ENCODE data around the gene GFOD2. TPM values are rescaled to one million over a fixed set of nuclear protein-coding genes. Genes with fewer than 3 reads are reported as not detected.

GFOD2 gene
- total and polyA plus RNA-seq, 2 experiments from 2014 or later = 19.3 to 34.3 TPM

- TF ChIP-seq STAT1 (IDR thresholded peaks at IDR 0.05; ENCODE audit: unreplicated experiment) = no peak
- TF ChIP-seq JUNB (IDR thresholded peaks at IDR 0.05; ENCODE audit: unreplicated experiment) = no peak
- TF ChIP-seq, protein P1, sequence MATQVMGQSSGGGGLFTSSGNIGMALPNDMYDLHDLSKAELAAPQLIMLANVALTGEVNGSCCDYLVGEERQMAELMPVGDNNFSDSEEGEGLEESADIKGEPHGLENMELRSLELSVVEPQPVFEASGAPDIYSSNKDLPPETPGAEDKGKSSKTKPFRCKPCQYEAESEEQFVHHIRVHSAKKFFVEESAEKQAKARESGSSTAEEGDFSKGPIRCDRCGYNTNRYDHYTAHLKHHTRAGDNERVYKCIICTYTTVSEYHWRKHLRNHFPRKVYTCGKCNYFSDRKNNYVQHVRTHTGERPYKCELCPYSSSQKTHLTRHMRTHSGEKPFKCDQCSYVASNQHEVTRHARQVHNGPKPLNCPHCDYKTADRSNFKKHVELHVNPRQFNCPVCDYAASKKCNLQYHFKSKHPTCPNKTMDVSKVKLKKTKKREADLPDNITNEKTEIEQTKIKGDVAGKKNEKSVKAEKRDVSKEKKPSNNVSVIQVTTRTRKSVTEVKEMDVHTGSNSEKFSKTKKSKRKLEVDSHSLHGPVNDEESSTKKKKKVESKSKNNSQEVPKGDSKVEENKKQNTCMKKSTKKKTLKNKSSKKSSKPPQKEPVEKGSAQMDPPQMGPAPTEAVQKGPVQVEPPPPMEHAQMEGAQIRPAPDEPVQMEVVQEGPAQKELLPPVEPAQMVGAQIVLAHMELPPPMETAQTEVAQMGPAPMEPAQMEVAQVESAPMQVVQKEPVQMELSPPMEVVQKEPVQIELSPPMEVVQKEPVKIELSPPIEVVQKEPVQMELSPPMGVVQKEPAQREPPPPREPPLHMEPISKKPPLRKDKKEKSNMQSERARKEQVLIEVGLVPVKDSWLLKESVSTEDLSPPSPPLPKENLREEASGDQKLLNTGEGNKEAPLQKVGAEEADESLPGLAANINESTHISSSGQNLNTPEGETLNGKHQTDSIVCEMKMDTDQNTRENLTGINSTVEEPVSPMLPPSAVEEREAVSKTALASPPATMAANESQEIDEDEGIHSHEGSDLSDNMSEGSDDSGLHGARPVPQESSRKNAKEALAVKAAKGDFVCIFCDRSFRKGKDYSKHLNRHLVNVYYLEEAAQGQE (IDR thresholded peaks at IDR 0.05; ENCODE audit: unreplicated experiment) = no peak
- peak; percentile 96 for TF ChIP-seq CREB1 (CRISPR knock-in tag; IDR thresholded peaks at IDR 0.05; ENCODE audit: low read depth)
- TF ChIP-seq POLR2AphosphoS5 (IDR thresholded peaks at IDR 0.05; ENCODE audit: low read depth) = peak; percentile 43
- no peak for TF ChIP-seq ZNF114 (CRISPR knock-in tag; IDR thresholded peaks at IDR 0.05)
- TF ChIP-seq ZNF331 (CRISPR knock-in tag; IDR thresholded peaks at IDR 0.05; ENCODE audit: low read depth) = no peak
- no peak for TF ChIP-seq EZH2phosphoT487 (IDR thresholded peaks at IDR 0.05; ENCODE audit: unreplicated experiment)
These were observed 58.5 kb downstream of the GFOD2 start, which contains the start of gene PARD6A (continued) for GRCh38 chr16:67660564-67661028.

DNA sequence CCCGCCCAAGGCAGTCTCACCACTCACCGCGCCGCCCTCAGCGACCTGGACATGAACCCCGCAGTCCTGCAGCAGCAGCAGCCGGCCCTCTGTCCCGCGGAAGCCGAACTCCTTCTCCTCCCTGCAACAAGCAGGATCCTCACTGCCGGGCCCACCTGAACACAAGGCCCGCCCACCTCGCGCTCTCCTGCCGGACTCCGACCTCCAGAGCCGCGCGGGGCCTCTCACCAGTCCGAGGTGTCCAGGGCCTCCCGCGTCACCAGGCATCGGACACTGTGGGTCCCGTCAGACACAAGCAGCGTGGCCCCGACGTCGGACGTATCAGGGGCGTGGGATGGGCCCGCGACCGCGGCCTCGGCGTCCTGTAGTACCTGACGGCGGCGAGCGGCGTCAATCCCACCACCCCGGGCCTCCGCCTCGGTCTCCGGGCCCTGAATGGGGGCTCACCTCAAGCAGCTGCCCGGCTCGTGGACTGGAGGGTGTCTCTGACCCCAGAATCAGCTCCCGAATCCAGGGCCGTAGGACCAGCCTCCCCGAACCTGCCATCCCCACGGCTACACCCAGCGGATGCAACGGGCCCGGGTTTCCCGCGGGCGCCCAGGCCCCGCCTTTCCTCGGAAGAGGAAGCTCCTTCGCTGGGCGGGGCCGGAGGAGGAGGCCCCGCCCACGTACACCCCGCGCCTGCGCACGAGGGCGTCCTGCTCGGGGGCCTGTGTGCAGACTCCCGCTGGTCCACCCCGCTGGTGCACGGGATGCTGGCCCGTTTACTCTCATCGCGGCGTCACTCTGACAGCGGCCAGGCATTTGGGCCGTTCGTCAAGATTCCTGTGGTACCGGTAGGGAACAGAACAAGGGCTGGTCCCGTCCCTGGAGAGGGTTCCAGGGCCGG, 59.2 kb downstream of the GFOD2 start, which contains the start of gene ACD:
ACD (minus strand) TSS at position 586 of the 889 bp plus-strand sequence; CDS start at position 546, 40 bp downstream.
- peaks cover 14% of the 10 kb centered on the region for H3K4me1 Mint-ChIP-seq
- H3K36me3 Mint-ChIP-seq (ENCODE audit: low read depth) = peaks cover 8% of the 10 kb centered on the region
- H3K79me2 ChIP-seq (replicated peaks; ENCODE audit: insufficient read depth) = no peaks in the 10 kb centered on the region
- H3K4me2 ChIP-seq = peak within 1 kb of the TSS; percentile 99
- H3F3A ChIP-seq (replicated peaks; ENCODE audit: low read depth) = peaks cover 22% of the 10 kb centered on the region
- ATAC-seq = peak; percentile 45
- peak within 1 kb of the TSS; percentile 90 for H3K4me3 Mint-ChIP-seq
- peak within 1 kb of the TSS; percentile 72 for H3K27ac ChIP-seq (ENCODE audit: low read depth)
- no peaks in the 10 kb centered on the region for H3K9me2 ChIP-seq (ENCODE audit: insufficient read depth)
- peak within 1 kb of the TSS; percentile 98 for H3K27ac Mint-ChIP-seq
- peak within 1 kb of the TSS; percentile 99 for H3K4me3 ChIP-seq
- peaks cover 30% of the 10 kb centered on the region for H3K27me3 Mint-ChIP-seq (ENCODE audit: insufficient read depth, low read depth, poor library complexity)
- no peaks in the 10 kb centered on the region for H3K36me3 ChIP-seq (ENCODE audit: insufficient read depth)
- H4K20me1 ChIP-seq (replicated peaks; ENCODE audit: insufficient read depth) = peaks cover 5% of the 10 kb centered on the region; the same call in 1 of the 2 replicates
- H2AFZ ChIP-seq = peak within 1 kb of the TSS; percentile 99
- H3K9me3 Mint-ChIP-seq = no peaks in the 10 kb centered on the region; the same call in 2 of the 3 replicates
- peaks cover 7% of the 10 kb centered on the region; the same call in 1 of the 2 replicates for H3K4me1 ChIP-seq (ENCODE audit: insufficient read depth)
- H3K27me3 ChIP-seq (ENCODE audit: insufficient read depth) = peaks cover under 1% of the 10 kb centered on the region; the same call in 1 of the 2 replicates
- peak; percentile 91 for DNase-seq (ENCODE audit: low spot score)
- TF ChIP-seq ZNF114 (CRISPR knock-in tag; IDR thresholded peaks at IDR 0.05) = no peak
- no peak for TF ChIP-seq ETS1 (IDR thresholded peaks at IDR 0.05)
- 0 out of 2 replicates have a peak, but pooled peaks have one; percentile 12 for TF ChIP-seq CREB1 (CRISPR knock-in tag; IDR thresholded peaks at IDR 0.05; ENCODE audit: low read depth)
- peak; percentile 96 for TF ChIP-seq POLR2AphosphoS5 (IDR thresholded peaks at IDR 0.05; ENCODE audit: low read depth)
- no peak for TF ChIP-seq ZNF462 (CRISPR knock-in tag; IDR thresholded peaks at IDR 0.05)
- TF ChIP-seq JUNB (IDR thresholded peaks at IDR 0.05; ENCODE audit: unreplicated experiment) = no peak
- TF ChIP-seq EZH2phosphoT487 (IDR thresholded peaks at IDR 0.05; ENCODE audit: unreplicated experiment) = no peak

Data from GM23338 (cell line).